Erythroblast (primary cell): ENCODE data around the gene DLG2.

Experiments used
- GATA1 ChIP-seq: IDR thresholded peaks from 2 replicates; pipeline ENCODE4 v1.6.1; 2011; ENCODE audit warnings: low read depth, mild to moderate bottlenecking, control low read depth, low read length, moderate library complexity
- POLR2A ChIP-seq: IDR thresholded peaks from 2 replicates; pipeline ENCODE4 v1.6.1; 2011; ENCODE audit warnings: mild to moderate bottlenecking, low read length

DNA sequence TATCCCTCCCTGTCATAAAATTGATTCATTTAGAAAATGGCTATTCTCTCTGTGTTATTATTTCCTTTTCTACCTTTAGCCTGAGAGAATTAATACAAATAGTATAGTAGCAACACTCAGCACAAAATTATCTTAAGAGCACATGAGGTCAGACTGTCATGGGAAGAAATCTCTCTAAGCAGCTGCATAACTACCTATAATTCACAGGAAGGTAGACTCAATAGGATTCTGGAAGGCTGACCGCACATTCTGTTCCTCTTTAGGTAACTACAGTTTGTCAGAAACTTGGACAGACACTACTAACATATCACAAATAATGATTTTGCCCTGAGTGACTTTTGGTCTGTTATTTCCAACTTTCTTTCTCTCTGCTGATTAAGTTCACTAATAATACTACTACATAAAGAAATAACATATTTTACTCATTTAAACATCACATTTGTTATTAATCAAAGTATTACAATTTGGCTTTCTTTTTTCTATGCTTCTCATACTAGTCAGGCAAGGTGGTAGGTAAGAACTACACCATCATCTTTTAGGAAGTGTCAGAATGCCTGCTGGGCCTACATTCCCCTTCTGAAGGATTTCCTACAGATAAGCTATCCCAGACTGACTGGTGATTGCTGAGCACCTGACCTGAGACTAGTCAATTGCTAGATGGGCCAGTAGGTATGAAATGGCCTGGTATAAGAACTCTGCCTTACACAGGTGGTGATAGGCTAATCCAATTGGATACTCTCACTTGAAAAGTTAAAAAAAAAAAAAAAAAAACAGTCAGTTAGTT, 325.1 kb downstream of the DLG2 start:
- TF ChIP-seq POLR2A (no peak), GATA1 (no peak)
